Neural cell (in vitro differentiated cells): ENCODE results near the gene CLPX. TPM values are rescaled to one million over a fixed set of nuclear protein-coding genes. Genes with fewer than 3 reads are reported as not detected.

Experiments used
- H2AFZ ChIP-seq: fragments of 200-600, 300-800 bp; sonication (generic), shearing (Covaris generic); 2 replicates; pipeline ENCODE4 v1.6.0; 2014; ENCODE audit warnings: low read depth, mild to moderate bottlenecking, antibody characterized with exemption, low read length, moderate library complexity
- H3F3A ChIP-seq: fragments of 200-600 bp; shearing (Covaris generic); 2 replicates; pipeline ENCODE4 v1.6.1; 2016; ENCODE audit warnings: mild to moderate bottlenecking, moderate library complexity, mixed read lengths, antibody characterized with exemption, low read length; ENCODE audit not compliant: insufficient read depth, poor library complexity, severe bottlenecking
- H3K27ac ChIP-seq: fragments of 200-600, 300-800 bp; sonication (generic), shearing (Covaris generic); 2 replicates; pipeline ENCODE4 v1.5.1; 2014; ENCODE audit warnings: mild to moderate bottlenecking, low read length, moderate library complexity
- H3K27me3 ChIP-seq: fragments of 300-800, 200-600 bp; sonication (generic), shearing (Covaris generic); 2 replicates; pipeline ENCODE4 v1.6.0; 2014; ENCODE audit warnings: mild to moderate bottlenecking, low read depth, low read length, moderate library complexity; ENCODE audit not compliant: insufficient read depth
- H3K36me3 ChIP-seq: fragments of 300-800, 200-600 bp; sonication (generic), shearing (Covaris generic); 2 replicates; pipeline ENCODE4 v1.5.1; 2014; ENCODE audit warnings: mild to moderate bottlenecking, antibody characterized with exemption, low read length, moderate library complexity; ENCODE audit not compliant: insufficient read depth
- H3K4me2 ChIP-seq: fragments of 300-800, 200-600 bp; sonication (generic), shearing (Covaris generic); 2 replicates; pipeline ENCODE4 v1.6.0; 2014; ENCODE audit warnings: mild to moderate bottlenecking, low read length
- H3K4me3 ChIP-seq: fragments of 300-800, 200-600 bp; sonication (generic), shearing (Covaris generic); 2 replicates; pipeline ENCODE4 v1.5.1; 2014; ENCODE audit warnings: mild to moderate bottlenecking, low read length, moderate library complexity
- H3K79me2 ChIP-seq: fragments of 200-600 bp; shearing (Covaris generic); replicated peaks from 2 replicates; pipeline ENCODE4 v1.6.0; 2014; ENCODE audit warnings: mild to moderate bottlenecking, low read length, moderate library complexity; ENCODE audit not compliant: insufficient read depth
- H3K9ac ChIP-seq: fragments of 300-800, 200-600 bp; sonication (generic), shearing (Covaris generic); 2 replicates; pipeline ENCODE4 v1.6.1; 2016; ENCODE audit warnings: mild to moderate bottlenecking, low read length, mixed read lengths
- H3K9me2 ChIP-seq: fragments of 200-600 bp; shearing (Covaris generic); 2 replicates; pipeline ENCODE4 v1.6.1; 2016; ENCODE audit warnings: mild to moderate bottlenecking, low read length, mixed read lengths; ENCODE audit not compliant: insufficient read depth
- H3K9me3 ChIP-seq: fragments of 200-600, 300-800 bp; sonication (generic), shearing (Covaris generic); 2 replicates; pipeline ENCODE4 v1.6.1; 2016; ENCODE audit warnings: mild to moderate bottlenecking, mixed run types, low read length, moderate library complexity, mixed read lengths
- H4K20me1 ChIP-seq: fragments of 200-600 bp; shearing (Covaris generic); 2 replicates; pipeline ENCODE4 v1.6.1; 2016; ENCODE audit warnings: mild to moderate bottlenecking, mixed run types; ENCODE audit not compliant: insufficient read depth
- EP300 ChIP-seq: fragments of 450-650 bp; conservative IDR thresholded peaks from 2 replicates; pipeline ENCODE4 v1.6.1; 2014; ENCODE audit warnings: antibody characterized with exemption, mild to moderate bottlenecking, moderate library complexity; ENCODE audit not compliant: poor library complexity, severe bottlenecking
- EZH2 ChIP-seq: fragments of 200-600, 300-800 bp; shearing (Covaris generic), sonication (generic); IDR thresholded peaks from 2 replicates; pipeline ENCODE4 v1.6.1; 2014; ENCODE audit warnings: antibody characterized with exemption, low read length, borderline replicate concordance, mild to moderate bottlenecking; ENCODE audit not compliant: insufficient read depth, poor library complexity, severe bottlenecking
- MXI1 ChIP-seq: fragments of 450-650 bp; conservative IDR thresholded peaks from 2 replicates; pipeline ENCODE4 v1.6.1; 2014; ENCODE audit warnings: antibody characterized with exemption, mild to moderate bottlenecking; ENCODE audit not compliant: poor library complexity, severe bottlenecking
- POLR2AphosphoS5 ChIP-seq: IDR thresholded peaks from 2 replicates; pipeline ENCODE4 v1.6.1; 2012
- RAD21 ChIP-seq: fragments of 450-650 bp; conservative IDR thresholded peaks from 2 replicates; pipeline ENCODE4 v1.6.1; 2014; ENCODE audit warnings: antibody characterized with exemption, mild to moderate bottlenecking, moderate library complexity
- SMC3 ChIP-seq: fragments of 450-650 bp; conservative IDR thresholded peaks from 2 replicates; pipeline ENCODE4 v1.6.1; 2014; ENCODE audit warnings: antibody characterized with exemption, mild to moderate bottlenecking, moderate library complexity; ENCODE audit not compliant: poor library complexity
- TAF1 ChIP-seq: IDR thresholded peaks from 2 replicates; pipeline ENCODE4 v1.6.1; 2012; ENCODE audit warnings: low read depth
- polyA plus RNA-seq: library from polyadenylated mRNA; depleted of rRNA; stranded (reverse); fragments of >200 nt; gene quantifications from 2 replicates; pipeline ENCODE4 v1.2.3, GENCODE V29; 2014
- TF ChIP-seq, protein P1 (sequence below): fragments of 450-650 bp; IDR thresholded peaks from 2 replicates; pipeline ENCODE4 v1.5.1; 2014; ENCODE audit warnings: antibody characterized with exemption, mild to moderate bottlenecking, moderate library complexity; ENCODE audit not compliant: poor library complexity, severe bottlenecking
- TF ChIP-seq, protein P2 (sequence below): IDR thresholded peaks from 2 replicates; pipeline ENCODE4 v1.6.1; 2012; ENCODE audit warnings: borderline replicate concordance

CLPX gene
- polyA plus RNA-seq, 1 donor from 2014 or later: 44.9 TPM

DNA sequence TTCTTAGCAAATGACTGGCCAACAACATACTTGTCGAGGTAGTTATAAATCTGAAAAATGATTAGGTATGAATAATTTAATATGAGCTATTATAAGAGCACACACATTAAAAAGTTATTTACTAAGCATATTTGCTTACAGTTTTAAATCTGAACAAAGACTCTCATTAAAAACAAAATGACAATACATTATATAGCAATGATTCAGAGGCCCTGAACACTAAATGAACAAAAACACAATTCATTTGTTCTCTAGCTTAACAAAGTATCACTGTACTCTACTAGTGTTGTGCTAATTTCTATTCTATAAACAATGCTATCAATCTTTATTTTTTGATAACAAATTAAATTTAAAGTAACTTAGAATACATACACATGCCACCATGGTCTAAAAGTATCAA is 21.0 kb downstream of the CLPX start:
- H3K79me2 ChIP-seq: peaks cover 6% of the 10 kb centered on the region
- no peak overlapping the region for H3K4me3 ChIP-seq
- H3K9me3 ChIP-seq: no peaks in the 10 kb centered on the region
- no peaks in the 10 kb centered on the region for H3K9me2 ChIP-seq
- H3K9ac ChIP-seq: no peak overlapping the region
- H4K20me1 ChIP-seq: no peaks in the 10 kb centered on the region
- no peaks in the 10 kb centered on the region for H3F3A ChIP-seq
- no peak overlapping the region for H3K4me2 ChIP-seq
- TF ChIP-seq POLR2AphosphoS5 (no peak), EP300 (no peak), SMC3 (no peak), MXI1 (no peak), EZH2 (no peak), TAF1 (no peak), RAD21 (no peak)
- TF ChIP-seq, protein P1, sequence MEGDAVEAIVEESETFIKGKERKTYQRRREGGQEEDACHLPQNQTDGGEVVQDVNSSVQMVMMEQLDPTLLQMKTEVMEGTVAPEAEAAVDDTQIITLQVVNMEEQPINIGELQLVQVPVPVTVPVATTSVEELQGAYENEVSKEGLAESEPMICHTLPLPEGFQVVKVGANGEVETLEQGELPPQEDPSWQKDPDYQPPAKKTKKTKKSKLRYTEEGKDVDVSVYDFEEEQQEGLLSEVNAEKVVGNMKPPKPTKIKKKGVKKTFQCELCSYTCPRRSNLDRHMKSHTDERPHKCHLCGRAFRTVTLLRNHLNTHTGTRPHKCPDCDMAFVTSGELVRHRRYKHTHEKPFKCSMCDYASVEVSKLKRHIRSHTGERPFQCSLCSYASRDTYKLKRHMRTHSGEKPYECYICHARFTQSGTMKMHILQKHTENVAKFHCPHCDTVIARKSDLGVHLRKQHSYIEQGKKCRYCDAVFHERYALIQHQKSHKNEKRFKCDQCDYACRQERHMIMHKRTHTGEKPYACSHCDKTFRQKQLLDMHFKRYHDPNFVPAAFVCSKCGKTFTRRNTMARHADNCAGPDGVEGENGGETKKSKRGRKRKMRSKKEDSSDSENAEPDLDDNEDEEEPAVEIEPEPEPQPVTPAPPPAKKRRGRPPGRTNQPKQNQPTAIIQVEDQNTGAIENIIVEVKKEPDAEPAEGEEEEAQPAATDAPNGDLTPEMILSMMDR: no peak
- TF ChIP-seq, protein P2, sequence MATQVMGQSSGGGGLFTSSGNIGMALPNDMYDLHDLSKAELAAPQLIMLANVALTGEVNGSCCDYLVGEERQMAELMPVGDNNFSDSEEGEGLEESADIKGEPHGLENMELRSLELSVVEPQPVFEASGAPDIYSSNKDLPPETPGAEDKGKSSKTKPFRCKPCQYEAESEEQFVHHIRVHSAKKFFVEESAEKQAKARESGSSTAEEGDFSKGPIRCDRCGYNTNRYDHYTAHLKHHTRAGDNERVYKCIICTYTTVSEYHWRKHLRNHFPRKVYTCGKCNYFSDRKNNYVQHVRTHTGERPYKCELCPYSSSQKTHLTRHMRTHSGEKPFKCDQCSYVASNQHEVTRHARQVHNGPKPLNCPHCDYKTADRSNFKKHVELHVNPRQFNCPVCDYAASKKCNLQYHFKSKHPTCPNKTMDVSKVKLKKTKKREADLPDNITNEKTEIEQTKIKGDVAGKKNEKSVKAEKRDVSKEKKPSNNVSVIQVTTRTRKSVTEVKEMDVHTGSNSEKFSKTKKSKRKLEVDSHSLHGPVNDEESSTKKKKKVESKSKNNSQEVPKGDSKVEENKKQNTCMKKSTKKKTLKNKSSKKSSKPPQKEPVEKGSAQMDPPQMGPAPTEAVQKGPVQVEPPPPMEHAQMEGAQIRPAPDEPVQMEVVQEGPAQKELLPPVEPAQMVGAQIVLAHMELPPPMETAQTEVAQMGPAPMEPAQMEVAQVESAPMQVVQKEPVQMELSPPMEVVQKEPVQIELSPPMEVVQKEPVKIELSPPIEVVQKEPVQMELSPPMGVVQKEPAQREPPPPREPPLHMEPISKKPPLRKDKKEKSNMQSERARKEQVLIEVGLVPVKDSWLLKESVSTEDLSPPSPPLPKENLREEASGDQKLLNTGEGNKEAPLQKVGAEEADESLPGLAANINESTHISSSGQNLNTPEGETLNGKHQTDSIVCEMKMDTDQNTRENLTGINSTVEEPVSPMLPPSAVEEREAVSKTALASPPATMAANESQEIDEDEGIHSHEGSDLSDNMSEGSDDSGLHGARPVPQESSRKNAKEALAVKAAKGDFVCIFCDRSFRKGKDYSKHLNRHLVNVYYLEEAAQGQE: no peak
- H3K27me3 ChIP-seq: no peaks in the 10 kb centered on the region
- no peaks in the 10 kb centered on the region for H3K36me3 ChIP-seq
- H3K27ac ChIP-seq: no peak overlapping the region
- H2AFZ ChIP-seq: no peak overlapping the region

DNA sequence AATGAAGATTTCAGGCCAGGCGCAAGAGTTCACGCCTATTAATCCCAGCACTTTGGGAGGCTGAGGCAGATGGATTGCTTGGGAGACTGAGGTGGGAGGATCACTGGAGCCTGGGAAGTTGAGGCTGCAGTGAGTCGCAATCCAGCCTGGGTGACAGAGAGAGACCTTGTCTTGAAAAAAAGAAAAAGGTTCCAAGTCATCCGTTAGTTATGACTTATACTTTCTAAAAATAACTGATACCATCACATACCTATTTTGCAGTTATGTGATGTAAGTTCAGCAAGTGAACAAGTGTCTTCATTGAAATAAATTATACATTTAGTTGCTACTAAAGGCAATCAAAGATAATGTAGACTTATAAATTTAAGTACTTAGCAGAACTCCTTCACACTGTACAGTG is 22.1 kb downstream of the CLPX start:
- H3K27ac ChIP-seq: no peak overlapping the region
- no peak overlapping the region for H3K4me3 ChIP-seq
- H2AFZ ChIP-seq: no peak overlapping the region
- no peaks in the 10 kb centered on the region for H3K9me3 ChIP-seq
- H3K9me2 ChIP-seq: no peaks in the 10 kb centered on the region
- no peaks in the 10 kb centered on the region for H3K27me3 ChIP-seq
- H3K4me2 ChIP-seq: no peak overlapping the region
- H4K20me1 ChIP-seq: no peaks in the 10 kb centered on the region
- peaks cover 6% of the 10 kb centered on the region for H3K36me3 ChIP-seq
- H3K79me2 ChIP-seq: peaks cover 6% of the 10 kb centered on the region
- no peaks in the 10 kb centered on the region for H3F3A ChIP-seq
- H3K9ac ChIP-seq: no peak overlapping the region
- TF ChIP-seq TAF1 (no peak), EZH2 (no peak), MXI1 (no peak), EP300 (no peak), POLR2AphosphoS5 (no peak), RAD21 (no peak)
- TF ChIP-seq, protein P2: no peak
- TF ChIP-seq, protein P1: no peak
